ENCODE results near the gene BICDL1. TPM values are rescaled to one million over a fixed set of nuclear protein-coding genes. Genes with fewer than 3 reads are reported as not detected.

Gene BICDL1
- total and polyA plus RNA-seq, 8 donors = 2.0 to 23.0 (median 6.8) TPM

DNA sequence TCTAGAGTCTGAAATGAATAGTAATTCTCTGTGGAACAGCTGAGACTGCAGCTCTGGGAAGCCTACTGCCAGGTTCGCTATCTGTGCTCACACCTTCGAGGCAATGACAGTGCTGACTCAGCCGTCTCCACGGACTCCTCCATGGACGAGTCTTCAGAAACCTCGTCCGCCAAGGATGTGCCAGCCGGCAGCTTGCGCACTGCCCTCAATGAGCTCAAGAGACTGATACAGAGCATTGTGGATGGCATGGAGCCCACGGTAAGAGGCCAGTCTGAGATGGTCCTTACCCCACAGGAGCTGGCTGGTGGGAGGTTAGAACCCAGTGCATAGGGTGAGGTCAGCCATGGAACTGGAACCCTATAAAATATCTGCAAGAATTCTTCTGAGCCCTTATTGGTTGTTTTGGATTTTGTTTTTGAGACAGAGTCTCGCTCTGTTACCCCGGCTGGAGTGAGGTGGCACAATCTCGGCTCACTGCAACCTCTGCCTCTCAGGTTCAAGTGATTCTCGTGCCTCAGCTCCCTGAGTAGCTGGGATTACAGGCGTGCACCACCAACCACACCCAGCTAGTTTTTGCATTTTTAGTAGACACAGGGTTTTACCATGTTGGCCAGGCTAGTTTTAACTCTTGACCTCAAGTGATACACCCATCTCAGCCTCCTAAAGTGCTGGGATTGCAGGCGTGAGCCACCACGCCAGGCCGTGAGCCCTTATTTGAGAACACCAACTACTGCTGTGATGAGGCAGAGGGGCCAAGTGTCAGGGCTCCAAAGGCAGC lies 83.6 kb downstream of the BICDL1 start:
- whole genome bisulfite sequencing, 2 donors = 93 to 95% methylated on average over 18 of the region's 18 CpGs
- no peak for FAIRE-seq

DNA sequence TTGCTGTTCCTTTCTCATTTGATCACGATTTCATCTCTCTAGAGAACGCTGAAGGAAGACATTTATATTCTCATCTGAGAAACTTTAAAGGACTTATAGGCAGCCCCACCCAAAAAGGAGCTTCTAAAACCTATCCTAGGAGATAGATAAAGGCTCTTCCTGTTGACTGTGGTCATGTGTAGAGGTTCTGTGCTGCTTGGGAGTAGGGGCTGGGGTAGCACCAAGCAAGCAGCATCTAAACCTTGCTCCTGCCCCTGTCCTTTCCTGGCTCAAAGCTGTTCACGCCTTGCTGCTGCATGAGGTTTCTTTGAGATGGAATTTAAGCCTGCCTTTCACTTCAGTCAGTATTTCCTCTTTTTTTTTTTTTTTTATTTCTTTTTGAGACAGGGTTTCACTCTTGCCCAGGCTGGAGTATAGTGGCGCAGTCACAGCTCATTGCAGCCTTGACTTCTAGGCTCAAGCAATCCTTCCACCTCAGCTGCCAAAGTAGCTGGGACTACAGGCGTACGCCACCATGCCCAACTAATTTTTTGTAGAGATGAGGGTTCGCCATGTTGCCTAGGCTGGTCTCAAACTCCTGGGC lies 86.1 kb downstream of the BICDL1 start:
- H3K4me3 ChIP-seq = no peak overlapping the region
- no peaks in the 10 kb centered on the region for H3K4me1 ChIP-seq
- intact Hi-C loops (cut with DNase I) = no loop called here
- H3K9me3 ChIP-seq = no peaks in the 10 kb centered on the region
- TF ChIP-seq, protein P1, sequence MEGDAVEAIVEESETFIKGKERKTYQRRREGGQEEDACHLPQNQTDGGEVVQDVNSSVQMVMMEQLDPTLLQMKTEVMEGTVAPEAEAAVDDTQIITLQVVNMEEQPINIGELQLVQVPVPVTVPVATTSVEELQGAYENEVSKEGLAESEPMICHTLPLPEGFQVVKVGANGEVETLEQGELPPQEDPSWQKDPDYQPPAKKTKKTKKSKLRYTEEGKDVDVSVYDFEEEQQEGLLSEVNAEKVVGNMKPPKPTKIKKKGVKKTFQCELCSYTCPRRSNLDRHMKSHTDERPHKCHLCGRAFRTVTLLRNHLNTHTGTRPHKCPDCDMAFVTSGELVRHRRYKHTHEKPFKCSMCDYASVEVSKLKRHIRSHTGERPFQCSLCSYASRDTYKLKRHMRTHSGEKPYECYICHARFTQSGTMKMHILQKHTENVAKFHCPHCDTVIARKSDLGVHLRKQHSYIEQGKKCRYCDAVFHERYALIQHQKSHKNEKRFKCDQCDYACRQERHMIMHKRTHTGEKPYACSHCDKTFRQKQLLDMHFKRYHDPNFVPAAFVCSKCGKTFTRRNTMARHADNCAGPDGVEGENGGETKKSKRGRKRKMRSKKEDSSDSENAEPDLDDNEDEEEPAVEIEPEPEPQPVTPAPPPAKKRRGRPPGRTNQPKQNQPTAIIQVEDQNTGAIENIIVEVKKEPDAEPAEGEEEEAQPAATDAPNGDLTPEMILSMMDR (IDR thresholded peaks at IDR 0.05) = no peak
- H3K36me3 ChIP-seq = no peaks in the 10 kb centered on the region
- ATAC-seq (no peak), DNase-seq (peak in 1 of 6 donors; percentile 0), FAIRE-seq (no peak)
- WGBS, 2 donors = 87 to 92% methylated on average over 7 of the region's 7 CpGs
- H3K27me3 ChIP-seq = no peaks in the 10 kb centered on the region
- H3K27ac ChIP-seq = no peak overlapping the region

More for the DNA sequence above, 83.6 kb downstream of the BICDL1 start:
- intact Hi-C loops (cut with DNase I) = no loop called here
- Histone ChIP-seq H3K4me3 (no peak overlapping the region), H3K9me3 (no peaks in the 10 kb centered on the region), H3K36me3 (no peaks in the 10 kb centered on the region), H3K4me1 (no peaks in the 10 kb centered on the region), H3K27ac (no peak overlapping the region), H3K27me3 (no peaks in the 10 kb centered on the region)
- ATAC-seq (no peak), DNase-seq (no peak)
- TF ChIP-seq, protein P1 (IDR thresholded peaks at IDR 0.05) = no peak

DNA sequence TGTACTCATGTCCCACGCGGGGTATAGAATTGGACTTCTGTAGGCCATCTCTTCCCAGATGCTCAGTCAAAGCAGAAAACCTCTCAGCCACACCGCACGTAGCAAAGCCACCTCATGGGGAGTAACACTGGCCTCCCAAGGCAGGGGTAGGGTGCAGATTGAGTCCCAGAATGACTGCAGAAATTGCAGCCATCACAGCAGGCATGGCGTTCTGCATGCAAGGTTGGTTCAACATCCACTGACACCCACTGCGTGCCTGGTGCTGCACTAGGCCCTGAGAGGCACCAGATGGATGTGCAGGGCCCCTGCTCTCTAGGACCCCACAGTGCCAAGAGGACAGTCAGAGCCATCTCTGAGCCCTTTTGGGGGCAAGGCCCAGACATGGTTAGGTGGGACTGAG lies 87.6 kb downstream of the BICDL1 start:
- ATAC-seq = no peak
- no peak for FAIRE-seq
- intact Hi-C loops (cut with DNase I) = no loop called here
- DNase-seq = peak in 1 of 6 donors; percentile 21
- Histone ChIP-seq H3K4me3 (no peak overlapping the region), H3K9me3 (no peaks in the 10 kb centered on the region), H3K27me3 (no peaks in the 10 kb centered on the region), H3K27ac (no peak overlapping the region), H3K4me1 (no peaks in the 10 kb centered on the region), H3K36me3 (no peaks in the 10 kb centered on the region)
- TF ChIP-seq, protein P1 (IDR thresholded peaks at IDR 0.05) = no peak
- 93 to 97% methylated on average over 6 of the region's 6 CpGs for WGBS, 2 donors

DNA sequence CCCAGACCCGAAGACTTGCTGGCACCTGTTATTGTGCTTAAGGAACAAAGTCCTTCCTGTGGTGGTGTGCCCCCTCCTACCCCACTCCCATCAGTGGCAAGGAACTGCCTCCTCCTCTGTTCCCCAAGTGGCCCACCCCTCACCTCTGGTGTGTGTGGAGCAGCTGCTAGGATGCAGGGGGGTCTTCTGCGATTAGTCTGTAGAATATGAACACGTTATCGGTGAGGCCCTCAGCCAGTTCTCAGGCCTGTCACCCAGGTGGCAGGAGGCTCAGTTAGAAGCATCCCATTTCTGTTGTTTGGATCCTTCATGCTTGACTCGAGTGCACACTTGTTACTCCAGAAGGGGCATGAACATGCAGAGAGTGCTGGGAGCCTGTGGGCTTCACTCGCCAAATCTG lies 88.2 kb downstream of the BICDL1 start:
- TF ChIP-seq, protein P1 (IDR thresholded peaks at IDR 0.05) = no peak
- 90 to 92% methylated on average over 6 of the region's 6 CpGs for WGBS, 2 donors
- no peaks in the 10 kb centered on the region for H3K27me3 ChIP-seq
- no peak for FAIRE-seq
- no peaks in the 10 kb centered on the region for H3K9me3 ChIP-seq
- intact Hi-C loops (cut with DNase I) = no loop called here
- ATAC-seq = no peak
- no peak overlapping the region for H3K4me3 ChIP-seq
- H3K4me1 ChIP-seq = no peaks in the 10 kb centered on the region
- H3K36me3 ChIP-seq = no peaks in the 10 kb centered on the region
- H3K27ac ChIP-seq = no peak overlapping the region
- DNase-seq = peak in 1 of 6 donors; percentile 15

DNA sequence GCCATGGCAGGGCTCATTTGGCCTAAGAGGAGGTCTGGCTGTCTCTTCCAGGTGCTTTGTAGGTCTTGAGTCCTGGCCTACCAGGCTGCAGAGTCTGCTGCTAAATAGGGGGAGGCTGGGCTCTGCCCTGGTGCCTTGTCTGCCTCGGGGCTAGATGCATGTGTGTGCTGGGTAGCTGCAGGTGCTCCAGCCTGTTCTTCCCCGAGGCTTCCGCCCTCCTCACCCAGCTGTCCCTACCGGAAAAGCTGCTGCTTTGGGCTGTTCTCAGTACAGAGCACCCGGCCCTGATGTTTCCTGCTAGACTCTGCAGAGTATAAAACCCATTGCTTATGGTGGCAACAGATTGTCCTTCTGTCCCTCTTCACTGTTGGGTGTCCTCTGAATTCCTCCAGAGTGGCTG lies 89.8 kb downstream of the BICDL1 start:
- ATAC-seq (peak in 1 of 4 donors; percentile 30), FAIRE-seq (no peak), DNase-seq (peak in 1 of 6 donors; percentile 18)
- no peak overlapping the region for H3K4me3 ChIP-seq
- intact Hi-C loops (cut with DNase I) = no loop called here
- no peaks in the 10 kb centered on the region for H3K4me1 ChIP-seq
- no peaks in the 10 kb centered on the region for H3K36me3 ChIP-seq
- no peaks in the 10 kb centered on the region for H3K27me3 ChIP-seq
- H3K27ac ChIP-seq = no peak overlapping the region
- TF ChIP-seq, protein P1 (IDR thresholded peaks at IDR 0.05) = no peak
- 61% methylated on average over 5 of the region's 5 CpGs for WGBS, 2 donors
- H3K9me3 ChIP-seq = no peaks in the 10 kb centered on the region

Data from pancreas (tissue), 10 donors.